Posterior vena cava (tissue), 2 donors: Measurements from ENCODE around the gene FREM3. TPM values are rescaled to one million over a fixed set of nuclear protein-coding genes. Genes with fewer than 3 reads are reported as not detected.
"Not testable (repeated sequence)": the region's sequence is repeated elsewhere in the genome, so short reads cannot be mapped to it uniquely, and the experiment has no call there.

Experiments
- DNase-seq: peaks from one replicate; pipeline ENCODE4 v3.0.0-alpha.2; 2020; ENCODE audit warnings: low spot score
- intact Hi-C, 2 donors: fragments of 100-400 bp; cut with DNase I; formaldehyde crosslinking; loops; one replicate each; pipeline versions ENCODE4 v1.14.1 to v1.14.2; 2022 to 2023
- total RNA-seq, 2 donors: library from RNA; stranded (reverse); fragmentation: NEBNext Ultra II Directional; extraction: Animal tissue kit (Norgen Biotek cat#: 25700); gene quantifications; one replicate each; pipeline ENCODE4 v1.2.1, GENCODE V29; 2021
- donor health status: DM: yes; HTN: yes; CAD: no.
- donor health status: DM: yes; HTN: yes; CAD: no.

The FREM3 gene
- total RNA-seq, 2 donors from 2014 or later, result not detected

- DNase-seq, result no peak
- intact Hi-C loops, result no loop called here
Measured at GRCh38 chr4:143598816-143599215, 101.7 kb downstream of the FREM3 start.

DNA sequence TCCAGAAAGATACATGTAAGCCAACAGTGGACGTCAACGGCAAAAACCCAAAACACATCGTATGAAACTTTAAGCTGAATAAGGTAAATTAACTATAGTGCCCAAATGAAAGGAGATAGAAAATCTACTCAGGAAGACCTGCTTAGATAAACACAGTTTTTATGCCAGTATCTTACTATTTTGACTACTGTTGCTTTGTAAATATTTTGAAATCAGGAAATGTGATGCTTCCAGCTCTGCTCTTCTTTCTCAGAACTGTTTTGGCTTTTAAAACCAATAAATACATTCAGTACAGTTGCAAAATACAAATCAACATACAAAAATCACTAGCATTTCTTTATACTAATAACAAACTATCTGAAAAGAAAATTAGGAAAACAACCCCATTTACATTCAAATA is 103.2 kb downstream of the FREM3 start:
- intact Hi-C loops, result no loop called here
- DNase-seq, result no peak

DNA sequence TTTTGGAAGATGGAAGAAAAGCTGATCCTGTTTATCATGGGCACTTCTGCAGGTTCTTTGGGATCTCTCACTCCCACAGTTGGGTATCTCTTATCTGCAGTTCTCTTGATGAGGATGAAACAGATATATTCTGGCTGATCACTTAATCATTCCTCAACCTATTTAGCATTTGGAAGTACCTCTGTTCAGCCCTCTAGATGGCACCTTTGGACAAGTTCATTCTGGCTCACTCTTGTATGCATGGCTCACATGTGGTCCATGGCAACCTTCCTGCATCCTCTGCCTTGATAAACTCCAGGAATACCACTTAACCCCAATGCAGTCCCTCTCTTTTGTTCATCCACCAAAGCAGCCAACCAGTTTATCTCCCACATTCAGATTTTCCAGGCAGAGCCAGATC is 112.8 kb downstream of the FREM3 start:
- intact Hi-C loops, result no loop called here
- no peak for DNase-seq

- DNase-seq, result no peak
- intact Hi-C loops, result no loop called here
Measured at GRCh38 chr4:143586080-143586479, 114.4 kb downstream of the FREM3 start.

- intact Hi-C loops, result no loop called here
- no peak for DNase-seq
Measured at GRCh38 chr4:143585548-143585947, 114.9 kb downstream of the FREM3 start.

GRCh38 chr4:143581331-143581946 is 119.0 kb downstream of the FREM3 start:
- no peak for DNase-seq
- intact Hi-C loops, result no loop called here

DNA sequence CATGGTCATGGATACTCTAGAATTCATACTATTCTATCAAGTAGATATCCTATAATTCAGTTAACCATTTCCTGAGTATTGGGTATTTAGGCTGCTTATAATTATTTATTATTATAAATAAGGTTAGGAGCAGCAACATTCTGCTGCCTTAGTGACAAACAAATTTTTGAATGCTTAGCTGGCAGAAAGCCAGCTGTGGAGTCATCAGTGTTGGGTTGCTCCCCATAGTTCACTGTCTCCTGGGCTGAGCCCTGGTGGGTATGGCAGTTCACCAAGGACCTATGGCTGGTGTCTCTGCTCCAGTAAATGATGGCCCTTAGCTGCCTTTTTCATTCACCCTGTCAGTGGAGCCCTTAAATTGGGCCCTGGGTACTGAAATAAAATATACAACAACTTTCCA is 125.1 kb downstream of the FREM3 start:
- intact Hi-C loops, result no loop called here
- DNase-seq, result no peak

DNA sequence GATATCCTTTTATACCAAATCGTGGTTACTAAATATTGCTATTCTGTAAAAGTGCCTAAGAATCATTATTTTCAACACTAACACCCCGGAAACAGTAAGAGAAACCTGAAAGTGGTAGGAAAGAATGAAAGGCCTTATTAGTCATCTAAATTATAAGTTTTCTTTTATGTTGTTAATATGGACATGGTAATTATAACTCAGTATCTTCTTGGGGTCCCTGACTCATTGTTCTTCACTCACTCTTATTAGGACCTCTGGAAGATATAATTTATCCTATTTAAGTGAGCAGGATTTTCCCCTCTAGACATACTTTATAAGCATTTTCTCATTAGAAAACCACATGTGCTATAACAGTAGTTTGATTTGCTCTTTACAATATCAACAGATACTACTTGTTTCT is 136.0 kb downstream of the FREM3 start:
- no peak for DNase-seq
- intact Hi-C loops, result no loop called here

DNA sequence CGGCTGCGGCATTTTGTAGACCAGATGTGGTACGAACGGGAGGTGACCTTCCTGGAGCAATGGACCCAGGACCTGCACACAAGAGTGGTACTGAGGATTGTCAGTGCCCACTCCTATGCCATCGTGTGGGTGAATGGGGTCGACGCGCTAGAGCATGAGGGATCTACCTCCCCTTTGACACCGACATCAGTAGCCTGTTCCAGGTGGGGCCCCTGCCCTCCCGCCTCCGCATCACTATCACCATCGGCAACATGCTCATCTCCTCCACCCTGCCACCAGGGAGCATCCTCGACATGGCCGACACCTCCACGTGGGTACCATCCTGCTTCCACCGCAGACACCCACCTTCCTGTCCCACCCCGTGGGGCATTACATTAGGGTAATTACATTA is 140.7 kb downstream of the FREM3 start:
- intact Hi-C loops, result no loop called here
- DNase-seq, result no peak

GRCh38 chr4:143558823-143559756 is 141.4 kb downstream of the FREM3 start:
- intact Hi-C loops, result no loop called here
- DNase-seq, result peak; percentile 89

GRCh38 chr4:143558286-143558685 is 142.2 kb downstream of the FREM3 start:
- DNase-seq, result no peak
- intact Hi-C loops, result no loop called here

DNA sequence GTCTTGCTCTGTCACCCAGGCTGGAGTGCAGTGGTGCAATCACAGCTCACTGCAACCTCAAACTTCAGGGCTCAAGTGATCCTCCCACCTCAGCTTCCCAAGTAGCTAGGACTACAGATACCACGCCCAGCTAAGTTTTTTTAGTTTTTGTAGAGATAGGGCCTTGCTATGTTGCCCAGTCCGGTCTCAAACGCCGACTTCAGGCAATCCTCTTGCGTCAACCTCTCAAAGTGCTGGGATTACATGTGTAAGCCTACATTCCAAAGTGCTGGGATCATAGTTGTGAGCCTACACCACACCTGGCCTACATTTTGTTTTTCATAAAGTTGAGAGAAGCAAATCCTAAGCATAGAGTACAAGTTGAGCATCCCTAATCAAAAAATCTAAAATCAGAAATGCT is 144.8 kb downstream of the FREM3 start:
- intact Hi-C loops, result no loop called here

GRCh38 chr4:143554728-143555597 is 145.5 kb downstream of the FREM3 start:
- intact Hi-C loops, result no loop called here
- DNase-seq, result no peak

More for the DNA sequence above, 144.8 kb downstream of the FREM3 start:
- no peak for DNase-seq

GRCh38 chr4:143549928-143550327 is 150.5 kb downstream of the FREM3 start:
- intact Hi-C loops, result no loop called here
- DNase-seq, result no peak

GRCh38 chr4:143539670-143540023 is 160.8 kb downstream of the FREM3 start:
- DNase-seq, result no peak
- intact Hi-C loops, result no loop called here

GRCh38 chr4:143538979-143539669 is 161.4 kb downstream of the FREM3 start:
- intact Hi-C loops, result no loop called here
- no peak for DNase-seq

GRCh38 chr4:143531788-143532491 is 168.5 kb downstream of the FREM3 start:
- DNase-seq, result no peak
- intact Hi-C loops, result no loop called here

DNA sequence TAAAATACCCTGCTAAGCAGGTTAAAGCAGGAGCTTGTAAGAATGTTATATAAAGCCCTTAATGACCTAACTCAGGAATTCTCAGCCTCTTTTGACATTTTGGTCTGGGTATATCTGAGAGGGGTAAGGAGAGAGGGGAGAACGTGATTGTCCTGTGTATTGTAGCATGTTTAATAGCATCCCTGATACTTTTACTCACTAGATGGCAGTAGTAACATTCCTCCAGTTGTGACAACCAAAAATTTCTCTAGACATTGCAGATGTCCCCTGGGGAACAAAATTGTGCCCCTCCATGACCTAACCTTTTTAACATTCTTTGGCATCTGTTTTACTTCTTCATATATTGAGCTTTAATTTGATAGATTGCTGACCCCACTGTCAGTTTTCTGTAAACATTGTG is 169.1 kb downstream of the FREM3 start:
- intact Hi-C loops, result no loop called here
- DNase-seq, result no peak

DNA sequence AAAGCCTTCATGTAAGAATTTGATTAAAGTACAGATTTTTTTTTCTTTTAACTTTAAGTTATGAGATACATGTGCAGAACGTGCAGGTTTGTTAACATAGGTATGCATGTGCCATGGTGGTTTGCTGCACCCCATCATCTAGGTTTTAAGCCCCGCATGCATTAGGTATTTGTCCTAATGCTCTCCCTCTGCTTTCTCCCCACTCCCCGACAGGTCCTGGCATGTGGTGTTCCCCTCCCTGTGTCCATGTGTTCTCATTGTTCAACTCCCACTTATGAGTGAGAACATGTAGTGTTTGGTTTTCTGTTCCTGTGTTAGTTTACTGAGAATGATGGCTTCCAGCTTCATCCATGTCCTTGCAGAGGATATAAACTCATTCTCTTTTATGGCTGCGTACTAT is 172.4 kb downstream of the FREM3 start:
- DNase-seq, result not testable (repeated sequence)

More for the DNA sequence above, 172.4 kb downstream of the FREM3 start:
- intact Hi-C loops, result not testable (repeated sequence)
